HG03103 (cell line): ENCODE measurements around the gene ZCCHC8.
"Not testable (repeated sequence)": the region's sequence is repeated elsewhere in the genome, so short reads cannot be mapped to it uniquely, and the experiment has no call there.

Experiments
- ATAC-seq: cut with Tn5 transposase; IDR thresholded peaks from one replicate; pipeline ENCODE4 v1.9.1; 2021; ENCODE audit warnings: low read depth; ENCODE audit not compliant: unreplicated experiment

ZCCHC8 gene

GRCh38 chr12:122473543-122474323 is 27.0 kb downstream of the ZCCHC8 start:
- no peak for ATAC-seq

GRCh38 chr12:122471324-122472226 is 29.2 kb downstream of the ZCCHC8 start:
- ATAC-seq, result no peak

- ATAC-seq, result not testable (repeated sequence)
Measured at GRCh38 chr12:122470576-122470975, 30.2 kb downstream of the ZCCHC8 start.

GRCh38 chr12:122469856-122470255 is 30.9 kb downstream of the ZCCHC8 start:
- ATAC-seq, result not testable (repeated sequence)

- no peak for ATAC-seq
Measured at GRCh38 chr12:122467983-122468382, 32.7 kb downstream of the ZCCHC8 start.

GRCh38 chr12:122464317-122465042 is 36.3 kb downstream of the ZCCHC8 start:
- ATAC-seq, result not testable (repeated sequence)

- no peak for ATAC-seq
Measured at GRCh38 chr12:122460641-122461040, 40.1 kb downstream of the ZCCHC8 start.

GRCh38 chr12:122460061-122460460 is 40.7 kb downstream of the ZCCHC8 start:
- no peak for ATAC-seq

- no peak for ATAC-seq
Measured at GRCh38 chr12:122459211-122459610, 41.5 kb downstream of the ZCCHC8 start.

GRCh38 chr12:122458105-122459035 is 42.4 kb downstream of the ZCCHC8 start:
- no peak for ATAC-seq

- ATAC-seq, result no peak
Measured at GRCh38 chr12:122457627-122458026, 43.1 kb downstream of the ZCCHC8 start.

- ATAC-seq, result no peak
Measured at GRCh38 chr12:122454739-122455138, 46.0 kb downstream of the ZCCHC8 start.

- ATAC-seq, result no peak
Measured at GRCh38 chr12:122454250-122454721, 46.4 kb downstream of the ZCCHC8 start.

- no peak for ATAC-seq
Measured at GRCh38 chr12:122452701-122453285, 47.9 kb downstream of the ZCCHC8 start.

- ATAC-seq, result no peak
Measured at GRCh38 chr12:122449317-122449716, 51.4 kb downstream of the ZCCHC8 start.

GRCh38 chr12:122447825-122448224 is 52.9 kb downstream of the ZCCHC8 start:
- not testable (repeated sequence) for ATAC-seq

GRCh38 chr12:122446390-122446789 is 54.3 kb downstream of the ZCCHC8 start:
- not testable (repeated sequence) for ATAC-seq

- ATAC-seq, result not testable (repeated sequence)
Measured at GRCh38 chr12:122444071-122444470, 56.7 kb downstream of the ZCCHC8 start.

- not testable (repeated sequence) for ATAC-seq
Measured at GRCh38 chr12:122438822-122439221, 61.9 kb downstream of the ZCCHC8 start.
